SKM-1 (cell line): ENCODE results near the gene EDEM3.

ENCODE experiments used
- DNase-seq: peaks from one replicate; lab custom pipeline; 2025; ENCODE audit not compliant: unreplicated experiment; lab: John Stamatoyannopoulos, UW

Gene EDEM3

DNA sequence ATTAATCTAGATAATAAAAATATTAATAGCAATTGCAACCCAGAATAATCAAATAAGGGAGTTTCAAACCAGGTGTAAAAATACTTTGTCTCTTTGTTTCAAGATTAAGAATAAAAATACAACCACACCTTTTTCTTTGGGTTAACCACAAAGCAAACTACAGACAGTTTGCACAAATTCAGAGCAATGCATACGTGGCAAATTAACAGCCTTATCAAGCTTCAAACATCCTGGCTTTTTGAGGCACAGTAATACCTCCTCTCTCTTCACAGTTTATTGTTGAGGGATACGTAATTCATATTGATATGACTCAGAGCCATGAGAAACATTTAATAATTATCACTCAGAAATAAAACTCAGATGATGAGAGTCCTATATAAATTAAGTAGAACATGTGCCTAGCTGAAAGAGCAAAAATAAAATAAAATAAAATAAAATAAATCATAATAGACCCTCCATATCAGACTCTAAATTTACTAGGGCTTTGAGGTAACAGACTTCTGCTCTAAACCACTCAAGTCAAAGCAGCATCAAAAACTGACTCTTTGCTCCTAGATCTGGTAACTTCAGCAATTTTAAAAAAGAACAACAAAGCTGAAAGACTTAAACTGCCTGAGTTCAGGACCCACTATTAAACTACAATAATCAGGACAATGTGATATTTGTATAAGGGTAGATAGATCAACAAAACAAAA lies 11.4 kb downstream of the EDEM3 start:
- no peak for DNase-seq

GRCh38 chr1:184740344-184740743 lies 14.3 kb downstream of the EDEM3 start:
- DNase-seq, result no peak

DNA sequence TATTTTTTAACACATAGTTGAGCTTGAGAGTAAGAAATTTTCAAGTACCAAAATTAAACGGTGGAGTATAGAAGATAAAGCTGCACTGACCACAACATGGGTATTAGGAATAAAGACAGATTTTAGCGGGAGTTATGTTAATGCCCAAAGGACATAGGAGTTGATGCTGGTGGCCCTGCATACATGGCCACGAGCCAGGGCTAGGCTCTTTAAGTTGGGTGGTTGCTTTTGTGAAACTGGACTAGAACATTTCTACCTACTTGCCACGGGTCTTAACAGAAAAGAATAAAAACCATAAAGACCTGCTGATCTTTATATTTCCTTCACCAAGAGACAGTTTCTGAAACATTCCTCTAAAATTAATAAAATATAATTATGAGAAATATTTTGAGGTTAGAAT lies 14.9 kb downstream of the EDEM3 start:
- DNase-seq, result no peak

DNA sequence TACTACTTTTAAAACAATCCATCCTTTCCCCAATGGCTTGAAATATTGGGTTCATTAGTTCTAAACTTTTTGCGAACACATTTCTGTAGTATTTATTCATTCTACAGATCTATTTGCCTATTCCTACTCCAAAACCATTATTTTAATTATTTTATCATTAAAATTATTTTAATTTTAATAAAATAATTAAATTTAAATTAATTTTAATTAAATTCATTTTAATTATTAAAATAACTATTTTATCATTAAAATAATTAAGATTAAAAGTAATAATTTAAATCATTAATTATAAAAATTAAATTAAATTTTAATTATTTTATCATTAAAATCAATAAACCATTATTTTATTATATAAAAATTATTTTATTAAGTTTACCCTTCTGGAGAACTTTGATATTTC lies 15.6 kb downstream of the EDEM3 start:
- no peak for DNase-seq

DNA sequence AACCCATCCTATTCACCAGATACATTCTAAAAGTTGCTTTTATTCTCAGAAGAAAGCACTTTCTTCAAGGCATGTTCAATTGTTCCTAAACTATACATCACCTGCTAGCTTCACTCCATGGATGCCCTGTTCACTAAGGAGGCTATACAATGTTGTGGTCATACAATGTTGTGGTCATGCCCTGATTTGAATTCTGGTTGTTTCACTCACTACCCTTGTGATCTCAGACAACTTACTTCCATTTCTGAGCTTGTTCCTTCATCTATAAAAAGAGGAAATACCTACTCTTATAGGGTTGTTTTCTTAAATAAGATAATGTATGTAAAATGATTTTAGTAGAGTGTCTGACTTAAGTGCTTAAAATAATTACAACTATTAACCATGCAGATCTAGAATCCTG lies 19.7 kb downstream of the EDEM3 start:
- DNase-seq, result no peak

- DNase-seq, result no peak
These were observed 29.8 kb downstream of the EDEM3 start for GRCh38 chr1:184724843-184725242.

DNA sequence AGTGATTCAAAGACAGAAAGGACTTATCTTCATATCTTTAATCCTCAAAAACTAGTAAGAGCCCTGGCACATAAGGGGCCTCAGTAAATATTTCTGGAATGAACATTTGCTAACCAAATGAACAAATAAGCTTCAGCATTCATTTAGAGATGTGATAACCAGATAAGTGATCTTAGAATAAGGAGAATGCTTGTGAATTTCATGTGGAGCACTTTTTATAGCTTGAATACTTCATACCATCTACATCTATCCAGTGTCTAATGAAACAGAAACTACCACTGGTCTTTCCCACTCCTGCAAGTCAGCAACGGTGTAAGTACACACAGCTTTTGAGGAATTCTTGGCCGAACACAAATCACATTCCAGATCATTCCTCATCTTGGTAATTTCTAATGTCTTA lies 38.5 kb downstream of the EDEM3 start:
- no peak for DNase-seq

GRCh38 chr1:184709418-184709817 lies 45.2 kb downstream of the EDEM3 start:
- DNase-seq, result no peak

DNA sequence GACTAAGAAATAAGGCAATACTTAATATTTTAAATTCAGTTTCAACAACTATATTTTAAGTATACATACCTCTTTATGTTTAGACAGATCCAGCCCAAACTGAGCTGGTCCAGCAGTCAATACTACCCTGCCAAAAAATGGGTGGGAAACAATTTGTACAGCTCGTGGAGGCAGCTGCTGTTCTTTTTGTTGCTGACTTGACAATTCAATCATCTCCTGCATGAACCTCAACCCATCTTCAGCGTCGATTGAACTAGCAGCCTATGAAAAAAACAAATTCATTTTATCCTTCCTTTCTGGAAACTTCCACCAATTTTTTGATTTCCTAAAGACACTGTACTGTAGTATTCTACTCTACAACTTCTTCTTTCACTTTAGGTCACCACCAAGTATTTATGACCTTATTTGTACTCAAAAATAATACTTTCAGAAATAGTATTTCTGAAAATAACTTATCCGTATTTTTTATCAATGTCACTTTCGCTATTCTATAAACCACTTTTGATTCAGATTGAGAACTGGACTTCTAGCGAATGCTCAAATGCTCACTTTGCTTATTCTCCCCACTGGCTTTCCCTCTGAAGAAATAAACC lies 46.5 kb downstream of the EDEM3 start:
- no peak for DNase-seq

- DNase-seq, result no peak
These were observed 49.4 kb downstream of the EDEM3 start for GRCh38 chr1:184705271-184705670.

DNA sequence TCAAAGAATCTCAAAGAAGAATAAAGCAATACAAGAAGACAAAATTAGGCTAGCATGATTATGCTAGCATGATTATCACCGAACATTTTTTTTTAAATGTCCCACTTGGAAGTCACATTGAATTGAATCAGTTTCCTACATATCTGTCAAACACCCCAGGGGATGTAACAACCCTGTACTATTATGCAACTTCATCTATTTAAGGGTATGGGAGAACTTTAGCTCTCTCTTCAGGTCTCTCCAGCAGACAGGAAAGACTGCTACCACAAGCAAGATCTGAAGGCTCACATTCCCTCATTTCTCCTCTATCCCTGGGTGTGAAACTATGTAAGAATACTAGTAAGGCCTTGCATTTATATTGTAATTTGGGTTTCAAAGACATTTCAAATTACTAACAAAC lies 52.8 kb downstream of the EDEM3 start:
- no peak for DNase-seq

DNA sequence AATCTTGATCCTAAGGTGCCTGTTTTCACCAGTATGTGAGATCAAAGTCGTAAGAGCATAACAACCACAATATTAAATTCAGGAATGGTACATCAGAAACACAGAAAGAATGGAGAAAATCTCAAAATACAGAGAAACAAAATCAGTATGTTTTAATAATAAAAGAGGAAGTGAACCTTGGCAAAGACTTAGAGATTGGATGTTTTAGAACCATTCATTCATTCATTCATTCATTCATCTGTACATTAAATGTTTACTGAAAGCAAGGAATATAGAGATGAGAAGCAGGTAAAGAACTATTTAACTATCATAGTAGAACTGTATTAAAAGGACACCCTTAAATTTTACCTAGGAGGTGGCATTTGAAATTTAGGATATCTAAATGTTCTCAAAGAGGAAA lies 55.7 kb downstream of the EDEM3 start:
- DNase-seq, result no peak

- DNase-seq, result no peak
These were observed 56.6 kb downstream of the EDEM3 start for GRCh38 chr1:184698016-184698415.

DNA sequence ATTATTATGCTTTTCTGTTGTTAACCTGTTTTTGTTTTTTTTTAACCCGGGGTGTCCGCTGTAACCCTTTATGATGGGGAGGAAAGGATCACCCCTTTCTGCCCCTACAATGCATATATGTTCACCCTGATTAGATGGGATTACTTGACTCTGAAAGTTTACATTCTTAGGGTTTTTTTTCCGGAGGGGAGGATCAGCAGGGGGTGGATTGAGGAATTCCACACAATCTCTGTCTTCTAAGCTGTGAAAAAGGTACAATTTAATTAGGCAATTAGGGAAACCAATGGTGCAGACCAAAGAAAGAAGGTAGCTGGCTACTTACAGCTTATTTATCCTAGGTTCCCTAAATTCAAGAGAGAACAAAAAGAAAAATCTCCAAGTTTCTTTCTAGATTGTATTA lies 58.3 kb downstream of the EDEM3 start:
- DNase-seq, result no peak

GRCh38 chr1:184695023-184695422 lies 59.6 kb downstream of the EDEM3 start:
- DNase-seq, result no peak

DNA sequence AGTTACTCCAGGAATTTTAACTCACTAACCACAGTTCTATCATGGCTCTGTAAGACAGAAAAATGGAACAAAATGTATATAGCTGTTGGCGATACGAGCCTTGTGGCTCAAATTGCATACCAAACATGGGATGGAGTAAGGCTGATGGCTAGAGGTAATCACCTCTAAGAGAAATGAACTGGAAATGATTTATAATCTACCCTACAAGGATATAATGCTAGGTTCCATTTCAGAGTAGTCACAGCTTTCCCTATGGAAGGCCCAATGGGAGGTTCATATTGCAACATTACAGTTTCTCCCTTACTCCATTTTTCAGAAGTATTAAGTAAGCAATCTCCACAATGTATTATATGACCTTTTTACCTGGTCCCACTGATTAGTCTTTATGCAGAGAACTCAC lies 61.6 kb downstream of the EDEM3 start:
- no peak for DNase-seq

- no peak for DNase-seq
These were observed 62.8 kb downstream of the EDEM3 start for GRCh38 chr1:184691719-184692324.

DNA sequence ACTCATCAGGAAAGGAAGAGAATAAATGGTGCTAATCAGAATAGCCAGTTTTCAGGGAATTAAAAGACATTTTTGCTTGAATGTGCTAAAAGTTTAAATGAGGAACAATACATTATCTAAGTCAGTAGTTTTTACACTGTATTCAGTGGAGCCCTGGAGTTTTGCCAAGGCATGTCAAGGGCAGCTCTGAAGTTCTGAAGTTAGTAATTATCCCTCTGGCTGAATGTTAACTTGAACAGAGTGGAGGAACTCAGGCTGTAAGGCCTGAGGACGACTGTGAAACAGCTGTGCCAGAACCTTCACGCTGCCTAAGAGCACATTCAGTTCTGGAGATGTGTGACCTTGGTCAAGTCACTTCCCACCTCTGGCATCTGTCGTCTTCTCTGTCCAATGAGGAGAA lies 68.1 kb downstream of the EDEM3 start:
- no peak for DNase-seq

- DNase-seq, result no peak
These were observed 69.5 kb downstream of the EDEM3 start for GRCh38 chr1:184685116-184685515.

GRCh38 chr1:184684285-184685074 lies 70.2 kb downstream of the EDEM3 start:
- DNase-seq, result no peak

- no peak for DNase-seq
These were observed 71.7 kb downstream of the EDEM3 start for GRCh38 chr1:184682956-184683355.
